Choroid plexus epithelial cell (primary cell): Measurements from ENCODE around the gene LSM3.

ENCODE experiments used
- DNase-seq: peaks from one replicate; pipeline ENCODE4 v3.0.0-alpha.2; 2010; ENCODE audit warnings: low read depth
- H3K4me3 ChIP-seq: 2 replicates; pipeline ENCODE4 v1.5.1; 2011; ENCODE audit warnings: low read depth, mild to moderate bottlenecking, control low read depth, low read length, moderate library complexity
- CTCF ChIP-seq: conservative IDR thresholded peaks from 2 replicates; pipeline ENCODE4 v1.5.1; 2011; ENCODE audit warnings: low read depth, mild to moderate bottlenecking, control low read depth, inconsistent platforms, low read length, moderate library complexity

Gene LSM3

GRCh38 chr3:14170531-14171159 lies 8.0 kb upstream of the LSM3 start:
- H3K4me3 ChIP-seq = no peak overlapping the region
- no peak for TF ChIP-seq CTCF
- peak; percentile 80 for DNase-seq

- H3K4me3 ChIP-seq = no peak overlapping the region
- no peak for TF ChIP-seq CTCF
- DNase-seq = no peak
These were observed 6.1 kb upstream of the LSM3 start for GRCh38 chr3:14172496-14172895.

DNA sequence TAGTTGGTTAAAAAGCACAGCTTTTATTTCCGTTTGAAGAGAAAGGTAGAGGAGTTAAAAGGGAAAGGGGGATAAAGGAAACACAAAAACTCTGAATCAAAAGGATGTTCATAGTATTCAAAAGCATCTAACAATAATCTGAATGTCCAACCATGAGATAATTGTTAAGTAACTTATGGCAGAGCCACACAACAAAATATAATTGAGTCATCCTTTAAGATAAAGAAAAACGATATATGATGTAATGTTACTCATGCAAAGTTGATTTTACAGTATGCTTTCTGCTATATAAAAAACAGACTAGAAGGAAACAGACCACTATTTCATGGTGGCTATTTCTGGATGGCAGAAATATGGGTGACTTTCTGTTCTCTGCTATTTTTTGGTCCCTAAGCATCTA lies 4.1 kb upstream of the LSM3 start:
- no peak for DNase-seq
- no peak overlapping the region for H3K4me3 ChIP-seq

DNA sequence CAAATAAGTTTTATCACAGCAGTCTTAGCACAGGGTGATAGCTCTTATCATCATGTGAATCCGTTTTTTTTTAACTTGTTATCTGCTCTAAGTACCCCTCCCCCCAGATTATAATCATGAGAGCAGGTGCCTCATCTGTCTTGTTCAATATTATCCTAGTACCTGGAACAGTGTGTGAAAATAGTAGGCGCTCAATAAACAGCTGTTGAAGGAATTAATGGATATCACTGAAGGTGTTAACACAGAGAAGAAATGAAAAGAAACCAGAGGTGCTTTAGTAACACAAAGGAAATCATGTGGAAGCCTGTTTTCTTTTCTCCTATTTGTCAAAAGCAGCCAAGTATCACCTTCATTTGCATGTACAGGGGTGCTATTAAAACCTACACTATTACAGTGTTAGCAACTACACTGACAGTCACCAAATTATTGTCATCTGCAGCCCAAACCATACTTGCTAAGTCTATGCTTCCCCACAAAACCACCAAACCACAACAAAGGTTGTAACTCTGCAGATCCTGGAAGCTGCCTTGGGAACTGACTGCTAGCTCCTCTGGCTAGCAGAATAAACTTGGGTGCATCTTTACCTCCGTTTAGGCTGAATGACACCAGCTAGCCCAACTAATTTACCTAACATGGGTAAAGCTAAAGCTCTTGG lies 3.1 kb upstream of the LSM3 start:
- DNase-seq = peak; percentile 19
- TF ChIP-seq CTCF = no peak
- no peak overlapping the region for H3K4me3 ChIP-seq

More for the DNA sequence above, 4.1 kb upstream of the LSM3 start:
- TF ChIP-seq CTCF = no peak

GRCh38 chr3:14177580-14178246 lies 904 bp upstream of the LSM3 start:
- TF ChIP-seq CTCF = no peak
- H3K4me3 ChIP-seq = peak overlapping the region; percentile 87
- peak; percentile 60 for DNase-seq

DNA sequence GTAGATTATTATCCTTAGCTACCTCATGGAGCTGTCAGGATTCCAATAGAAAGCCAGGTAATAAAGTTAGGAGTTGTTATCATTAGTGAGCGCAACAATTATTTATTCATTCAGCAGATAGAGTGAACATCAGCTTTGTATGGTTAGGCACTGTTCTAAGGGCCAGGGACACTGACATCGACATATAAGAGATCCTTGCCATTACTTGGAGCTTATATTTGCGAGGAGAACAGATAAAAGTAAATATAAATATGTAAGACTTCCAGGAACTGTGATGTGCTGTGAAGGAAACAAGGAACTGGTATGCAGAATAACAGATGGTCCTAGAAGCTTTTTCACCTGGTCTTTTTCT lies 473 bp downstream of the LSM3 start:
- H3K4me3 ChIP-seq = peak overlapping the region; percentile 89
- DNase-seq = no peak
- no peak for TF ChIP-seq CTCF
